OCI-LY7 (cell line): ENCODE measurements around the gene CFHR5. TPM values are rescaled to one million over a fixed set of nuclear protein-coding genes. Genes with fewer than 3 reads are reported as not detected.

Experiments
- BruUV-seq: library from RNA; stranded (reverse); fragments of 400-500 nt; replicated peaks from 2 replicates; lab custom pipeline; 2021; lab: Mats Ljungman, UMichigan
- CTCF ChIA-PET: fragments of 300-600 bp; sonication (Branson Sonifier 250); formaldehyde crosslinking; loops from one replicate; lab custom pipeline; 2022; ENCODE audit warnings: antibody characterized with exemption; ENCODE audit not compliant: unreplicated experiment; lab: Charles Lee
- POLR2A ChIA-PET: fragments of 300-600 bp; sonication (Branson Sonifier 250); formaldehyde crosslinking; loops from one replicate; lab custom pipeline; 2022; ENCODE audit warnings: antibody characterized with exemption; lab: Charles Lee
- DNase-seq: peaks from one replicate; pipeline ENCODE4 v3.0.0-alpha.2; 2015; ENCODE audit warnings: low spot score
- H2AFZ ChIP-seq: fragments of 200-600 bp; sonication (generic), shearing (Covaris generic); 2 replicates; pipeline ENCODE4 v1.6.1; 2014; ENCODE audit warnings: mild to moderate bottlenecking, antibody characterized with exemption, low read length, moderate library complexity
- H3K27ac ChIP-seq: fragments of 200-600 bp; sonication (generic); 2 replicates; pipeline ENCODE4 v1.5.1; 2014; ENCODE audit warnings: mixed run types, low read depth, mild to moderate bottlenecking, moderate library complexity, low read length, inconsistent platforms; ENCODE audit not compliant: poor library complexity, severe bottlenecking
- H3K36me3 ChIP-seq: fragments of 200-600 bp; sonication (generic); 2 replicates; pipeline ENCODE4 v1.6.1; 2014; ENCODE audit warnings: mild to moderate bottlenecking, antibody characterized with exemption, low read length, moderate library complexity, mixed read lengths; ENCODE audit not compliant: insufficient read depth
- H3K4me1 ChIP-seq: fragments of 200-600 bp; sonication (generic); 2 replicates; pipeline ENCODE4 v1.5.1; 2014; ENCODE audit warnings: mild to moderate bottlenecking, low read length; ENCODE audit not compliant: insufficient read depth, poor library complexity, severe bottlenecking
- H3K4me2 ChIP-seq: fragments of 200-600 bp; sonication (generic); 2 replicates; pipeline ENCODE4 v1.6.1; 2014; ENCODE audit warnings: mild to moderate bottlenecking, low read length
- H3K4me3 ChIP-seq: fragments of 200-600 bp; sonication (generic); 2 replicates; pipeline ENCODE4 v1.5.1; 2014; ENCODE audit warnings: mild to moderate bottlenecking, low read depth, low read length; ENCODE audit not compliant: poor library complexity, severe bottlenecking
- H3K79me2 ChIP-seq: fragments of 200-600 bp; sonication (generic); 2 replicates; pipeline ENCODE4 v1.6.1; 2016; ENCODE audit warnings: low read depth, mild to moderate bottlenecking, low read length, moderate library complexity, mixed read lengths; ENCODE audit not compliant: insufficient read depth
- H3K9me2 ChIP-seq: fragments of 200-600 bp; sonication (generic); 2 replicates; pipeline ENCODE4 v1.6.1; 2016; ENCODE audit warnings: mild to moderate bottlenecking, low read length, mixed read lengths; ENCODE audit not compliant: insufficient read depth
- H3K9me3 ChIP-seq: fragments of 200-600 bp; sonication (generic); 2 replicates; pipeline ENCODE4 v1.6.1; 2014; ENCODE audit warnings: mild to moderate bottlenecking, mixed run types, low read length, mixed read lengths
- H4K20me1 ChIP-seq: fragments of 200-600 bp; sonication (generic); 2 replicates; pipeline ENCODE4 v1.6.1; 2014; ENCODE audit warnings: mild to moderate bottlenecking, antibody characterized with exemption, low read length, moderate library complexity, mixed read lengths; ENCODE audit not compliant: insufficient read depth
- EZH2phosphoT487 ChIP-seq: fragments of 200-600 bp; sonication (generic); IDR thresholded peaks from 2 replicates; pipeline ENCODE4 v1.6.1; 2018; ENCODE audit warnings: low read depth, borderline replicate concordance, mild to moderate bottlenecking, mixed run types, antibody characterized with exemption, low read length, moderate library complexity, mixed read lengths
- intact Hi-C: fragments of 100-400 bp; cut with micrococcal nuclease; formaldehyde crosslinking; loops from one replicate; pipeline ENCODE4 v1.10.0; 2022; ENCODE audit not compliant: unreplicated experiment
- total RNA-seq, 2 experiments: library from RNA; depleted of rRNA in 1 of 2; stranded (reverse); fragments of >200 nt in 1 of 2; shearing (Covaris generic) in 1 of 2; gene quantifications; 2 replicates each; pipeline ENCODE4 v1.2.3, GENCODE V29; 2014 to 2022
- TF ChIP-seq, protein P1 (sequence below): fragments of 200-600 bp; sonication (generic); conservative IDR thresholded peaks from 2 replicates; pipeline ENCODE4 v1.5.1; 2014; ENCODE audit warnings: mild to moderate bottlenecking, antibody characterized with exemption, low read length, moderate library complexity, mixed read lengths

CFHR5 gene
- total RNA-seq, 2 experiments from 2014 or later: not detected

DNA sequence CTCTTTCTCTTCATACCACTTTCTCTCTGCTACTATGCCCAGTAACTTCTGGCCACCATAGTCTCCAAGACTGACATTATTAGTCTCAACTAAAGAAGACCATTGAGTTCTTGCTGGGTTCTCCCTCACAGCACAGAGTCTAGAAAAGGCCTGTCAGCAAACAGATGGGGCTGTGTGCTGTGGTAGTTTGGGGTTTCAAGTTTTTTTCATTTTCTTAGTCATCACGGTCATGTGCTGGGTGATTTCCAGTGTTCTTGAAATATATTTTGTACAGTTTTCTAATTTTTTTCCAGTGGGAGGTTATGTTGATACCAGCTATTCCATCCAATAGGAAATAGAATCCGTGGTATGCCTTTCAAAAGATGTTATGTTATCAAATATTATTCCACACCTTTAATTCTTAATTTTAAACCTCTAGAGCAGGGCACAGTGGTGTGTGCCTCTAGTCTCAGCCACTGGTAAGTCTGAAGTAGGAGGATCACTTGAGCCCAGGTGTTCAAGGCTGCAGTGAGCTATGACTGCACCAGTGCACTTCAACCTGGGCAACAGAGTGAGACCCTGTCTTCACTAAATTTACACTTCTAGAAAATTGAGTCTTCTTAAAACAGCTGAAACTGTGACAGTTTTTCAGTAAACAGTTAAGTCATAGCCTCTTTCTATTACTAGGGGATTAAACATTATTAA, 25.5 kb upstream of the CFHR5 start:
- BruUV-seq: no TSS peak
- intact Hi-C loops: no loop called here
- CTCF ChIA-PET: no interaction called here

GRCh38 chr1:196954778-196955177, 22.6 kb upstream of the CFHR5 start:
- Histone ChIP-seq H2AFZ (no peak overlapping the region), H3K9me3 (no peaks in the 10 kb centered on the region), H4K20me1 (no peaks in the 10 kb centered on the region), H3K9me2 (no peaks in the 10 kb centered on the region), H3K36me3 (no peaks in the 10 kb centered on the region), H3K79me2 (no peaks in the 10 kb centered on the region), H3K27ac (no peak overlapping the region), H3K4me3 (no peak overlapping the region), H3K4me2 (no peak overlapping the region), H3K4me1 (no peaks in the 10 kb centered on the region)
- no peak for DNase-seq
- POLR2A ChIA-PET: interaction anchor here (0.7 kb wide), 1 partner anchor 8 kb away, joined by 3 read pairs; no protein-coding TSS in a partner anchor
- CTCF ChIA-PET: no interaction called here
- intact Hi-C loops: no loop called here
- TF ChIP-seq, protein P1, sequence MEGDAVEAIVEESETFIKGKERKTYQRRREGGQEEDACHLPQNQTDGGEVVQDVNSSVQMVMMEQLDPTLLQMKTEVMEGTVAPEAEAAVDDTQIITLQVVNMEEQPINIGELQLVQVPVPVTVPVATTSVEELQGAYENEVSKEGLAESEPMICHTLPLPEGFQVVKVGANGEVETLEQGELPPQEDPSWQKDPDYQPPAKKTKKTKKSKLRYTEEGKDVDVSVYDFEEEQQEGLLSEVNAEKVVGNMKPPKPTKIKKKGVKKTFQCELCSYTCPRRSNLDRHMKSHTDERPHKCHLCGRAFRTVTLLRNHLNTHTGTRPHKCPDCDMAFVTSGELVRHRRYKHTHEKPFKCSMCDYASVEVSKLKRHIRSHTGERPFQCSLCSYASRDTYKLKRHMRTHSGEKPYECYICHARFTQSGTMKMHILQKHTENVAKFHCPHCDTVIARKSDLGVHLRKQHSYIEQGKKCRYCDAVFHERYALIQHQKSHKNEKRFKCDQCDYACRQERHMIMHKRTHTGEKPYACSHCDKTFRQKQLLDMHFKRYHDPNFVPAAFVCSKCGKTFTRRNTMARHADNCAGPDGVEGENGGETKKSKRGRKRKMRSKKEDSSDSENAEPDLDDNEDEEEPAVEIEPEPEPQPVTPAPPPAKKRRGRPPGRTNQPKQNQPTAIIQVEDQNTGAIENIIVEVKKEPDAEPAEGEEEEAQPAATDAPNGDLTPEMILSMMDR: no peak
- no peak for TF ChIP-seq EZH2phosphoT487
- no TSS peak for BruUV-seq

More for the DNA sequence above, 25.5 kb upstream of the CFHR5 start:
- H3K4me3 ChIP-seq: no peak overlapping the region
- TF ChIP-seq EZH2phosphoT487: no peak
- TF ChIP-seq, protein P1: no peak
- POLR2A ChIA-PET: interaction anchor here (0.7 kb wide), 1 partner anchor 28 kb away, joined by 5 read pairs; no protein-coding TSS in a partner anchor
- no peak overlapping the region for H2AFZ ChIP-seq
- no peaks in the 10 kb centered on the region for H3K36me3 ChIP-seq
- no peaks in the 10 kb centered on the region for H4K20me1 ChIP-seq
- H3K4me2 ChIP-seq: no peak overlapping the region
- no peaks in the 10 kb centered on the region for H3K9me2 ChIP-seq
- H3K27ac ChIP-seq: no peak overlapping the region
- H3K9me3 ChIP-seq: no peaks in the 10 kb centered on the region
- no peaks in the 10 kb centered on the region for H3K4me1 ChIP-seq
- DNase-seq: no peak
- no peaks in the 10 kb centered on the region for H3K79me2 ChIP-seq

GRCh38 chr1:196955926-196956325, 21.4 kb upstream of the CFHR5 start:
- BruUV-seq: no TSS peak
- POLR2A ChIA-PET: no interaction called here
- CTCF ChIA-PET: no interaction called here
- intact Hi-C loops: no loop called here
- H2AFZ ChIP-seq: no peak overlapping the region
- DNase-seq: no peak
- no peak for TF ChIP-seq EZH2phosphoT487
- TF ChIP-seq, protein P1: no peak
- H3K4me1 ChIP-seq: no peaks in the 10 kb centered on the region
- H3K9me2 ChIP-seq: no peaks in the 10 kb centered on the region
- no peaks in the 10 kb centered on the region for H3K36me3 ChIP-seq
- H3K4me3 ChIP-seq: no peak overlapping the region
- H3K79me2 ChIP-seq: no peaks in the 10 kb centered on the region
- H4K20me1 ChIP-seq: no peaks in the 10 kb centered on the region
- no peak overlapping the region for H3K4me2 ChIP-seq
- no peak overlapping the region for H3K27ac ChIP-seq
- no peaks in the 10 kb centered on the region for H3K9me3 ChIP-seq
